SK-N-SH (cell line): ENCODE measurements around the gene RELB. TPM values are rescaled to one million over a fixed set of nuclear protein-coding genes. Genes with fewer than 3 reads are reported as not detected.

Source experiments
- CTCF ChIA-PET: fragments of 300-600, 350-600 bp; formaldehyde crosslinking; extraction: SDS; loops from one replicate; lab custom pipeline; 2021; lab: Yijun Ruan, JAX
- POLR2A ChIA-PET: fragments of 350-600 bp; sonication (Branson Sonifier 250); formaldehyde crosslinking; extraction: SDS; loops from one replicate; lab custom pipeline; 2020; ENCODE audit warnings: antibody characterized with exemption, inconsistent platforms; lab: Yijun Ruan, JAX
- DNase-seq: peaks from one replicate; pipeline ENCODE4 v3.0.0; 2012
- H2AFZ ChIP-seq: fragments of 200-600 bp; sonication (generic); 2 replicates; pipeline ENCODE4 v1.8.1; 2016; ENCODE audit warnings: antibody characterized with exemption, mild to moderate bottlenecking, low read depth
- H3F3A ChIP-seq: fragments of 200-600 bp; sonication (generic); replicated peaks from 2 replicates; pipeline ENCODE3; 2016; ENCODE audit warnings: antibody characterized with exemption, mild to moderate bottlenecking; ENCODE audit not compliant: insufficient read depth
- H3K27ac ChIP-seq, 2 experiments: fragments of 200-500 bp in 1 of 2; fragments of 200-600 bp in 1 of 2; sonication (Bioruptor generic) in 1 of 2; sonication (generic), shearing (Covaris generic) in 1 of 2; 2 replicates each; pipeline versions ENCODE4 v1.5.1 to v1.6.1; 2014 to 2016; ENCODE audit warnings: low read depth in 2 of 2, inconsistent platforms in 1 of 2, low read length in 1 of 2, mild to moderate bottlenecking in 1 of 2, mixed read lengths in 1 of 2
- H3K27me3 ChIP-seq: fragments of 200-600 bp; sonication (generic), shearing (Covaris generic); 2 replicates; pipeline ENCODE4 v1.6.1; 2016; ENCODE audit warnings: mixed run types; ENCODE audit not compliant: insufficient read depth
- H3K36me3 ChIP-seq, 2 experiments: fragments of 200-500 bp in 1 of 2; fragments of 200-600 bp in 1 of 2; sonication (Bioruptor generic) in 1 of 2; sonication (generic) in 1 of 2; replicated peaks in 1 of 2; 2 replicates each; pipeline versions ENCODE3 to v1.5.1; 2014 to 2016; ENCODE audit warnings: low read length in 1 of 2, mild to moderate bottlenecking in 1 of 2; ENCODE audit not compliant: insufficient read depth in 2 of 2, control insufficient read depth in 1 of 2
- H3K4me1 ChIP-seq, 2 experiments: fragments of 200-500 bp in 1 of 2; fragments of 200-600 bp in 1 of 2; sonication (Bioruptor generic) in 1 of 2; sonication (generic), shearing (Covaris generic) in 1 of 2; 2 replicates each; pipeline versions ENCODE4 v1.5.1 to v1.6.1; 2014 to 2016; ENCODE audit warnings: low read depth in 1 of 2, low read length in 1 of 2, mixed run types in 1 of 2; ENCODE audit not compliant: insufficient read depth in 2 of 2, control insufficient read depth in 1 of 2
- H3K4me2 ChIP-seq: fragments of 200-600 bp; sonication (generic), shearing (Covaris generic); 2 replicates; pipeline ENCODE4 v1.6.1; 2017; ENCODE audit warnings: mixed run types
- H3K4me3 ChIP-seq, 2 experiments: fragments of 200-500 bp in 1 of 2; fragments of 200-600 bp in 1 of 2; sonication (Bioruptor generic) in 1 of 2; sonication (generic), shearing (Covaris generic) in 1 of 2; 2 replicates each; pipeline versions ENCODE4 v1.5.1 to v1.8.1; 2014 to 2016; ENCODE audit warnings: low read depth in 2 of 2, inconsistent platforms in 1 of 2, low read length in 1 of 2, mild to moderate bottlenecking in 1 of 2, mixed read lengths in 1 of 2, moderate library complexity in 1 of 2
- H3K79me2 ChIP-seq: fragments of 200-600 bp; sonication (generic); 2 replicates; pipeline ENCODE4 v1.8.1; 2017; ENCODE audit warnings: mild to moderate bottlenecking; ENCODE audit not compliant: insufficient read depth
- H3K9ac ChIP-seq: fragments of 200-600 bp; sonication (generic); 2 replicates; pipeline ENCODE4 v1.6.1; 2017; ENCODE audit warnings: mixed run types
- H3K9me2 ChIP-seq: fragments of 200-600 bp; sonication (generic); 2 replicates; pipeline ENCODE4 v1.6.1; 2017; ENCODE audit warnings: mixed run types
- H3K9me3 ChIP-seq: fragments of 200-600 bp; sonication (generic); 2 replicates; pipeline ENCODE4 v1.6.1; 2017; ENCODE audit warnings: mixed run types, mild to moderate bottlenecking, moderate library complexity
- H4K20me1 ChIP-seq: fragments of 200-600 bp; sonication (generic); 2 replicates; pipeline ENCODE4 v1.6.1; 2017; ENCODE audit warnings: mild to moderate bottlenecking, mixed run types; ENCODE audit not compliant: insufficient read depth
- ELF1 ChIP-seq: IDR thresholded peaks from 2 replicates; pipeline ENCODE4 v1.4.0; 2012
- EZH2phosphoT487 ChIP-seq: fragments of 200-600 bp; sonication (generic); IDR thresholded peaks from 2 replicates; pipeline ENCODE4 v1.6.1; 2017; ENCODE audit warnings: low read depth, mixed run types, mild to moderate bottlenecking, antibody characterized with exemption, moderate library complexity, borderline replicate concordance
- FOSL2 ChIP-seq: IDR thresholded peaks from 2 replicates; pipeline ENCODE4 v1.4.0; 2012; ENCODE audit warnings: low read depth, mild to moderate bottlenecking, moderate library complexity, borderline replicate concordance
- FOXJ3 ChIP-seq: sonication (generic); formaldehyde crosslinking; IDR thresholded peaks from 2 replicates; pipeline ENCODE4 v1.5.1; 2020; ENCODE audit warnings: mild to moderate bottlenecking, missing genetic modification reagents
- FOXM1 ChIP-seq: IDR thresholded peaks from 2 replicates; pipeline ENCODE4 v1.4.0; 2012; ENCODE audit warnings: low read depth, mild to moderate bottlenecking
- POLR2AphosphoS5 ChIP-seq: IDR thresholded peaks from 2 replicates; pipeline ENCODE4 v1.6.1; 2012; ENCODE audit warnings: low read depth, low read length
- RXRA ChIP-seq: IDR thresholded peaks from 2 replicates; pipeline ENCODE4 v1.4.0; 2012; ENCODE audit warnings: low read depth, mild to moderate bottlenecking, borderline replicate concordance
- SMC3 ChIP-seq: IDR thresholded peaks from 2 replicates; pipeline ENCODE4 v1.6.1; 2012; ENCODE audit warnings: low read depth, low read length, improper control_type of control experiment
- TCF12 ChIP-seq: IDR thresholded peaks from 2 replicates; pipeline ENCODE4 v1.4.0; 2012
- WGBS: methylation state at CpG from one replicate; pipeline ENCODE4 v1.1.6; 2017; ENCODE audit warnings: low lambda C conversion rate; 5-methylcytosine and 5-hydroxymethylcytosine counted together
- polyA plus RNA-seq, 3 experiments: library from polyadenylated mRNA; depleted of rRNA; stranded (reverse); fragments of >200 nt; gene quantifications; 2 replicates each; pipeline ENCODE4 v1.2.3, GENCODE V29; 2012
- TF ChIP-seq, protein P1 (sequence below): fragments of 150-350 bp; IDR thresholded peaks from 2 replicates; pipeline ENCODE4 v1.6.1; 2016; ENCODE audit warnings: mild to moderate bottlenecking, low read depth, low read length
- TF ChIP-seq, protein P2 (sequence below): IDR thresholded peaks from 2 replicates; pipeline ENCODE4 v1.4.0; 2012; ENCODE audit warnings: low read depth, borderline replicate concordance
- TF ChIP-seq, protein P3 (sequence below): IDR thresholded peaks from 2 replicates; pipeline ENCODE4 v1.6.1; 2012; ENCODE audit warnings: mild to moderate bottlenecking, low read depth, low read length, moderate library complexity
- TF ChIP-seq, protein P4 (sequence below): IDR thresholded peaks from 2 replicates; pipeline ENCODE4 v1.4.0; 2012; ENCODE audit warnings: low read depth
- TF ChIP-seq, protein P5 (sequence below): fragments of 200-600 bp; sonication (generic); IDR thresholded peaks from 2 replicates; pipeline ENCODE4 v1.6.1; 2017; ENCODE audit warnings: antibody characterized with exemption, mild to moderate bottlenecking, moderate library complexity
- TF ChIP-seq, protein P6 (sequence below): fragments of 150-350 bp; IDR thresholded peaks from 2 replicates; pipeline ENCODE4 v1.6.1; 2017; ENCODE audit warnings: antibody characterized with exemption, low read length, low read depth, borderline replicate concordance

Gene RELB
- polyA plus RNA-seq, 1 of the 3 experiments (the other 2 are of a cell fraction): 12.6 TPM

DNA sequence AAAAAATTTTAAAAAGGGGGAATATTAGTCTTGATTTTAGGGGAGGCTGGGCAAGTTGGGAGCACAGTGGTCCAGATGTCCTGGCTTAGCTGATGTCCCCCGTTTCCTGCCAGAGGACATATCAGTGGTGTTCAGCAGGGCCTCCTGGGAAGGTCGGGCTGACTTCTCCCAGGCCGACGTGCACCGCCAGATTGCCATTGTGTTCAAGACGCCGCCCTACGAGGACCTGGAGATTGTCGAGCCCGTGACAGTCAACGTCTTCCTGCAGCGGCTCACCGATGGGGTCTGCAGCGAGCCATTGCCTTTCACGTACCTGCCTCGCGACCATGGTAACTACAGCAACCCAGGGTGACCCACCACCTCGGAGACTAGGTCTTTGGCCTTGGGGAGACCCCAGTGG is 31.2 kb downstream of the RELB start:
- Histone ChIP-seq H3K79me2 (no peaks in the 10 kb centered on the region), H3K27ac (no peak overlapping the region), H4K20me1 (no peaks in the 10 kb centered on the region), H3K36me3 (peaks cover 0 to 14% of the 10 kb centered on the region in 2 experiments), H3K4me1 (no peaks in the 10 kb centered on the region), H3K9me2 (no peaks in the 10 kb centered on the region), H3F3A (peaks cover 7% of the 10 kb centered on the region), H3K4me3 (no peak overlapping the region), H3K9me3 (no peaks in the 10 kb centered on the region), H3K4me2 (no peak overlapping the region), H3K27me3 (no peaks in the 10 kb centered on the region), H3K9ac (no peak overlapping the region), H2AFZ (no peak overlapping the region)
- TF ChIP-seq FOSL2 (no peak), FOXM1 (no peak), EZH2phosphoT487 (no peak), FOXJ3 (CRISPR knock-in tag) (no peak), RXRA (no peak), POLR2AphosphoS5 (no peak), ELF1 (no peak), TCF12 (no peak), SMC3 (no peak)
- TF ChIP-seq, protein P1, sequence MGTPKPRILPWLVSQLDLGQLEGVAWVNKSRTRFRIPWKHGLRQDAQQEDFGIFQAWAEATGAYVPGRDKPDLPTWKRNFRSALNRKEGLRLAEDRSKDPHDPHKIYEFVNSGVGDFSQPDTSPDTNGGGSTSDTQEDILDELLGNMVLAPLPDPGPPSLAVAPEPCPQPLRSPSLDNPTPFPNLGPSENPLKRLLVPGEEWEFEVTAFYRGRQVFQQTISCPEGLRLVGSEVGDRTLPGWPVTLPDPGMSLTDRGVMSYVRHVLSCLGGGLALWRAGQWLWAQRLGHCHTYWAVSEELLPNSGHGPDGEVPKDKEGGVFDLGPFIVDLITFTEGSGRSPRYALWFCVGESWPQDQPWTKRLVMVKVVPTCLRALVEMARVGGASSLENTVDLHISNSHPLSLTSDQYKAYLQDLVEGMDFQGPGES: no peak
- TF ChIP-seq, protein P2, sequence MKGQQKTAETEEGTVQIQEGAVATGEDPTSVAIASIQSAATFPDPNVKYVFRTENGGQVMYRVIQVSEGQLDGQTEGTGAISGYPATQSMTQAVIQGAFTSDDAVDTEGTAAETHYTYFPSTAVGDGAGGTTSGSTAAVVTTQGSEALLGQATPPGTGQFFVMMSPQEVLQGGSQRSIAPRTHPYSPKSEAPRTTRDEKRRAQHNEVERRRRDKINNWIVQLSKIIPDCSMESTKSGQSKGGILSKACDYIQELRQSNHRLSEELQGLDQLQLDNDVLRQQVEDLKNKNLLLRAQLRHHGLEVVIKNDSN: no peak
- TF ChIP-seq, protein P3, sequence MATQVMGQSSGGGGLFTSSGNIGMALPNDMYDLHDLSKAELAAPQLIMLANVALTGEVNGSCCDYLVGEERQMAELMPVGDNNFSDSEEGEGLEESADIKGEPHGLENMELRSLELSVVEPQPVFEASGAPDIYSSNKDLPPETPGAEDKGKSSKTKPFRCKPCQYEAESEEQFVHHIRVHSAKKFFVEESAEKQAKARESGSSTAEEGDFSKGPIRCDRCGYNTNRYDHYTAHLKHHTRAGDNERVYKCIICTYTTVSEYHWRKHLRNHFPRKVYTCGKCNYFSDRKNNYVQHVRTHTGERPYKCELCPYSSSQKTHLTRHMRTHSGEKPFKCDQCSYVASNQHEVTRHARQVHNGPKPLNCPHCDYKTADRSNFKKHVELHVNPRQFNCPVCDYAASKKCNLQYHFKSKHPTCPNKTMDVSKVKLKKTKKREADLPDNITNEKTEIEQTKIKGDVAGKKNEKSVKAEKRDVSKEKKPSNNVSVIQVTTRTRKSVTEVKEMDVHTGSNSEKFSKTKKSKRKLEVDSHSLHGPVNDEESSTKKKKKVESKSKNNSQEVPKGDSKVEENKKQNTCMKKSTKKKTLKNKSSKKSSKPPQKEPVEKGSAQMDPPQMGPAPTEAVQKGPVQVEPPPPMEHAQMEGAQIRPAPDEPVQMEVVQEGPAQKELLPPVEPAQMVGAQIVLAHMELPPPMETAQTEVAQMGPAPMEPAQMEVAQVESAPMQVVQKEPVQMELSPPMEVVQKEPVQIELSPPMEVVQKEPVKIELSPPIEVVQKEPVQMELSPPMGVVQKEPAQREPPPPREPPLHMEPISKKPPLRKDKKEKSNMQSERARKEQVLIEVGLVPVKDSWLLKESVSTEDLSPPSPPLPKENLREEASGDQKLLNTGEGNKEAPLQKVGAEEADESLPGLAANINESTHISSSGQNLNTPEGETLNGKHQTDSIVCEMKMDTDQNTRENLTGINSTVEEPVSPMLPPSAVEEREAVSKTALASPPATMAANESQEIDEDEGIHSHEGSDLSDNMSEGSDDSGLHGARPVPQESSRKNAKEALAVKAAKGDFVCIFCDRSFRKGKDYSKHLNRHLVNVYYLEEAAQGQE: no peak
- TF ChIP-seq, protein P4, sequence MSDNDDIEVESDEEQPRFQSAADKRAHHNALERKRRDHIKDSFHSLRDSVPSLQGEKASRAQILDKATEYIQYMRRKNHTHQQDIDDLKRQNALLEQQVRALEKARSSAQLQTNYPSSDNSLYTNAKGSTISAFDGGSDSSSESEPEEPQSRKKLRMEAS: no peak
- TF ChIP-seq, protein P5, sequence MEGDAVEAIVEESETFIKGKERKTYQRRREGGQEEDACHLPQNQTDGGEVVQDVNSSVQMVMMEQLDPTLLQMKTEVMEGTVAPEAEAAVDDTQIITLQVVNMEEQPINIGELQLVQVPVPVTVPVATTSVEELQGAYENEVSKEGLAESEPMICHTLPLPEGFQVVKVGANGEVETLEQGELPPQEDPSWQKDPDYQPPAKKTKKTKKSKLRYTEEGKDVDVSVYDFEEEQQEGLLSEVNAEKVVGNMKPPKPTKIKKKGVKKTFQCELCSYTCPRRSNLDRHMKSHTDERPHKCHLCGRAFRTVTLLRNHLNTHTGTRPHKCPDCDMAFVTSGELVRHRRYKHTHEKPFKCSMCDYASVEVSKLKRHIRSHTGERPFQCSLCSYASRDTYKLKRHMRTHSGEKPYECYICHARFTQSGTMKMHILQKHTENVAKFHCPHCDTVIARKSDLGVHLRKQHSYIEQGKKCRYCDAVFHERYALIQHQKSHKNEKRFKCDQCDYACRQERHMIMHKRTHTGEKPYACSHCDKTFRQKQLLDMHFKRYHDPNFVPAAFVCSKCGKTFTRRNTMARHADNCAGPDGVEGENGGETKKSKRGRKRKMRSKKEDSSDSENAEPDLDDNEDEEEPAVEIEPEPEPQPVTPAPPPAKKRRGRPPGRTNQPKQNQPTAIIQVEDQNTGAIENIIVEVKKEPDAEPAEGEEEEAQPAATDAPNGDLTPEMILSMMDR: no peak
- TF ChIP-seq, protein P6, sequence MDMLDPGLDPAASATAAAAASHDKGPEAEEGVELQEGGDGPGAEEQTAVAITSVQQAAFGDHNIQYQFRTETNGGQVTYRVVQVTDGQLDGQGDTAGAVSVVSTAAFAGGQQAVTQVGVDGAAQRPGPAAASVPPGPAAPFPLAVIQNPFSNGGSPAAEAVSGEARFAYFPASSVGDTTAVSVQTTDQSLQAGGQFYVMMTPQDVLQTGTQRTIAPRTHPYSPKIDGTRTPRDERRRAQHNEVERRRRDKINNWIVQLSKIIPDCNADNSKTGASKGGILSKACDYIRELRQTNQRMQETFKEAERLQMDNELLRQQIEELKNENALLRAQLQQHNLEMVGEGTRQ: no peak
- 92% methylated on average over 15 of the region's 18 CpGs for WGBS
- no peak for DNase-seq
- CTCF ChIA-PET: no interaction called here
- POLR2A ChIA-PET: no interaction called here
